RWPE1 (cell line): Measurements from ENCODE around the gene SLC44A1.

Experiments used
- CTCF ChIA-PET: fragments of 350-600 bp; sonication (Branson Sonifier 250); formaldehyde crosslinking; extraction: SDS; loops from one replicate; lab custom pipeline; 2021; lab: Yijun Ruan, JAX
- POLR2A ChIA-PET: fragments of 400-600 bp; formaldehyde crosslinking; extraction: SDS; loops from one replicate; lab custom pipeline; 2020; ENCODE audit warnings: antibody characterized with exemption; ENCODE audit not compliant: low non-redundant PET; lab: Yijun Ruan, JAX
- DNase-seq: peaks from one replicate; pipeline ENCODE4 v3.0.0; 2012; ENCODE audit warnings: low spot score
- H3K27ac ChIP-seq: fragments of 450-650 bp; 2 replicates; pipeline ENCODE4 v1.5.1; 2017
- CTCF ChIP-seq: fragments of 450-650 bp; conservative IDR thresholded peaks from 2 replicates; pipeline ENCODE4 v1.5.1; 2017; ENCODE audit warnings: low read depth, mild to moderate bottlenecking

The SLC44A1 gene

GRCh38 chr9:105290418-105290817 lies 46.0 kb downstream of the SLC44A1 start:
- POLR2A ChIA-PET: no interaction called here
- H3K27ac ChIP-seq: no peak overlapping the region
- DNase-seq: peak; percentile 49
- TF ChIP-seq CTCF: no peak
- CTCF ChIA-PET: interaction anchor here (0.5 kb wide), 1 partner anchor 22 kb away, joined by 3 read pairs; no protein-coding TSS in a partner anchor

- TF ChIP-seq CTCF: no peak
- POLR2A ChIA-PET: no interaction called here
- no peak overlapping the region for H3K27ac ChIP-seq
- no peak for DNase-seq
- CTCF ChIA-PET: interaction anchor here (0.5 kb wide), 1 partner anchor 22 kb away, joined by 3 read pairs; no protein-coding TSS in a partner anchor
Observed at GRCh38 chr9:105290954-105291353, 46.5 kb downstream of the SLC44A1 start.

GRCh38 chr9:105291422-105291859 lies 47.0 kb downstream of the SLC44A1 start:
- POLR2A ChIA-PET: no interaction called here
- CTCF ChIA-PET: no interaction called here
- no peak for TF ChIP-seq CTCF
- no peak overlapping the region for H3K27ac ChIP-seq
- DNase-seq: no peak

- H3K27ac ChIP-seq: no peak overlapping the region
- no peak for DNase-seq
- ChIA-PET POLR2A (no interaction called here), CTCF (no interaction called here)
- TF ChIP-seq CTCF: no peak
Observed at GRCh38 chr9:105291938-105292337, 47.5 kb downstream of the SLC44A1 start.

GRCh38 chr9:105293408-105293807 lies 49.0 kb downstream of the SLC44A1 start:
- no peak overlapping the region for H3K27ac ChIP-seq
- ChIA-PET POLR2A (no interaction called here), CTCF (no interaction called here)
- DNase-seq: no peak
- TF ChIP-seq CTCF: no peak

GRCh38 chr9:105295201-105295550 lies 50.7 kb downstream of the SLC44A1 start:
- no peak overlapping the region for H3K27ac ChIP-seq
- no peak for DNase-seq
- POLR2A ChIA-PET: no interaction called here
- CTCF ChIA-PET: no interaction called here
- TF ChIP-seq CTCF: no peak

- DNase-seq: no peak
- ChIA-PET POLR2A (no interaction called here), CTCF (no interaction called here)
- TF ChIP-seq CTCF: no peak
- no peak overlapping the region for H3K27ac ChIP-seq
Observed at GRCh38 chr9:105295986-105296385, 51.5 kb downstream of the SLC44A1 start.
